Sigmoid colon (tissue), 7 donors: ENCODE data around the gene ACSM3. TPM values are rescaled to one million over a fixed set of nuclear protein-coding genes. Genes with fewer than 3 reads are reported as not detected.
"Not testable (repeated sequence)": the region's sequence is repeated elsewhere in the genome, so short reads cannot be mapped to it uniquely, and the experiment has no call there.

Experiments used
- DNase-seq: peaks from one replicate; pipeline ENCODE4 v3.0.0-alpha.2; 2019
- H3K27ac ChIP-seq, 4 donors: fragments of 200-600 bp; sonication (generic); one replicate each; pipeline ENCODE4 v1.5.1; 2016 to 2019; ENCODE audit warnings: mild to moderate bottlenecking in 1 of 4
- H3K27me3 ChIP-seq, 3 donors: fragments of 200-600 bp; sonication (generic); one replicate each; pipeline ENCODE4 v1.5.1; 2019; ENCODE audit warnings: mild to moderate bottlenecking in 1 of 3
- H3K36me3 ChIP-seq, 4 donors: fragments of 200-600 bp; sonication (generic); one replicate each; pipeline ENCODE4 v1.5.1; 2016 to 2019
- H3K4me1 ChIP-seq, 4 donors: fragments of 200-600 bp; sonication (generic); one replicate each; pipeline ENCODE4 v1.5.1; 2017 to 2019
- H3K4me3 ChIP-seq, 4 donors: fragments of 200-600 bp; sonication (generic); one replicate each; pipeline ENCODE4 v1.5.1; 2017 to 2019; ENCODE audit warnings: mild to moderate bottlenecking in 2 of 4, moderate library complexity in 1 of 4
- H3K9me3 ChIP-seq, 4 donors: fragments of 200-600 bp in 3 of 4; sonication (generic) in 3 of 4; one replicate each; pipeline versions ENCODE4 v1.5.1 to v1.6.1; 2013 to 2019
- EP300 ChIP-seq, 4 donors: sonication (generic); formaldehyde crosslinking; IDR thresholded peaks; one replicate each; pipeline ENCODE4 v1.6.1; 2017; ENCODE audit warnings: antibody characterized with exemption in 4 of 4
- POLR2A ChIP-seq, 2 donors: fragments of 450-650 bp; IDR thresholded peaks; one replicate each; pipeline ENCODE4 v1.6.1; 2016; ENCODE audit warnings: antibody characterized with exemption in 2 of 2, mild to moderate bottlenecking in 2 of 2, moderate library complexity in 2 of 2
- POLR2AphosphoS5 ChIP-seq, 4 donors: sonication (generic); formaldehyde crosslinking; IDR thresholded peaks; one replicate each; pipeline ENCODE4 v1.6.1; 2017; ENCODE audit warnings: antibody characterized with exemption in 4 of 4
- WGBS, 2 donors: extraction: QIAGEN DNeasy Blood & Tissue Kit; methylation state at CpG; one replicate each; pipeline ENCODE4 v1.1.7; 2013; 5-methylcytosine and 5-hydroxymethylcytosine counted together
- intact Hi-C: fragments of 100-400 bp; cut with DNase I; formaldehyde crosslinking; loops from one replicate; pipeline ENCODE4 v1.15.1; 2023
- polyA plus RNA-seq, 3 donors: library from polyadenylated mRNA; stranded (reverse); fragments of 200-250 nt; gene quantifications; one replicate each; pipeline ENCODE4 v1.2.3, GENCODE V29; 2013
- total RNA-seq, 4 donors: library from RNA; depleted of rRNA; stranded (reverse); fragments of >200 nt; gene quantifications; one replicate each; pipeline ENCODE4 v1.1.0, GENCODE V29; 2016
- TF ChIP-seq, protein P1 (sequence below), 4 experiments: fragments of 450-650 bp in 3 of 4; fragments of 200-600 bp in 1 of 4; IDR thresholded peaks; one replicate each; pipeline ENCODE4 v1.5.1; 2016 to 2019; ENCODE audit warnings: antibody characterized with exemption in 4 of 4, mild to moderate bottlenecking in 3 of 4, moderate library complexity in 2 of 4
- donor health status: healthy with polysubstance abuse.
- donor health status: Bipolar disorder and iron deficiency.
- donor health status: healthy.

The ACSM3 gene, protein sequence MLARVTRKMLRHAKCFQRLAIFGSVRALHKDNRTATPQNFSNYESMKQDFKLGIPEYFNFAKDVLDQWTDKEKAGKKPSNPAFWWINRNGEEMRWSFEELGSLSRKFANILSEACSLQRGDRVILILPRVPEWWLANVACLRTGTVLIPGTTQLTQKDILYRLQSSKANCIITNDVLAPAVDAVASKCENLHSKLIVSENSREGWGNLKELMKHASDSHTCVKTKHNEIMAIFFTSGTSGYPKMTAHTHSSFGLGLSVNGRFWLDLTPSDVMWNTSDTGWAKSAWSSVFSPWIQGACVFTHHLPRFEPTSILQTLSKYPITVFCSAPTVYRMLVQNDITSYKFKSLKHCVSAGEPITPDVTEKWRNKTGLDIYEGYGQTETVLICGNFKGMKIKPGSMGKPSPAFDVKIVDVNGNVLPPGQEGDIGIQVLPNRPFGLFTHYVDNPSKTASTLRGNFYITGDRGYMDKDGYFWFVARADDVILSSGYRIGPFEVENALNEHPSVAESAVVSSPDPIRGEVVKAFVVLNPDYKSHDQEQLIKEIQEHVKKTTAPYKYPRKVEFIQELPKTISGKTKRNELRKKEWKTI
- total RNA-seq (10 to 100 TPM; 12.5 to 22.7 (median 15.6) TPM), polyA plus RNA-seq (10 to 100 TPM; 14.1 to 25.7 (median 16.2) TPM)

DNA sequence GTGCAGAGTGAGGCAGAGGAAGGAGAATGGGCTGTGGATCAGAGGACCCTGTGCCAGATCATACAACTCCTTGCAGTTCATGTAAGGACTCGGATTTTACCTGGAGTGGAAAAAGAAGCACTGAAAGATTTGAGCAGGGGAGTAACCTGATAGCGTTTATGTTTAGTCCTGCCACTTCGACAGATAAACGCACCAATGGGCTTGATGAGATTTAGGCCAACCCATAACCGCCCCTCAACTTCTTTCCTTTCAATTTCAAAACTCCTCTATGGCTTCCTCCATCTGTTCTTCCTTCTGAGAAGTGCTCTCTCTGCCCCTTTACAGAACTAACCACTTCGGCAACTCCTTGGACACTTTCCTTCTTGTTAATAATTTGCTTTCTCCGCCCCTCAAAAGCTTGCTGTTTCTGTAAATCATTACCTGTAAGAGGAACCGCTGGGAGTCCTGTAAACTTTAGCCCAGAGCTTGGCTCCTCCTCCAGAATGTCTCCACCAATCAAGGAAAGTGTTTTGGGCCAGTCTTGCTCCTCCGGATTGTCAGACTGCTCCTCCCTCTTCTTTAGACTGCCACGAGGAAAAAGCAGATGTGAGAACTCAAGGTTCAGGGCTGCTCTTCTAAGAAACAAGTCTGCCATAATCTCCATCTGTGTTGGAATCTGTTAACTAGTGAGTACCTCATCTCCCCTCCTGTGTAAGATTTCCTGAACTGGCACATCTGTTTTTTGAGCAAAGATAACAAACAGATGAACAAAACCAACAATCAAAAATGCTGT, at the start of gene ACSM3:
TSS of gene ACSM3 (plus strand) at position 554 of the 772 bp plus-strand sequence. CDS start 6,021 bp downstream, outside the sequence.
- TF ChIP-seq, protein P1, sequence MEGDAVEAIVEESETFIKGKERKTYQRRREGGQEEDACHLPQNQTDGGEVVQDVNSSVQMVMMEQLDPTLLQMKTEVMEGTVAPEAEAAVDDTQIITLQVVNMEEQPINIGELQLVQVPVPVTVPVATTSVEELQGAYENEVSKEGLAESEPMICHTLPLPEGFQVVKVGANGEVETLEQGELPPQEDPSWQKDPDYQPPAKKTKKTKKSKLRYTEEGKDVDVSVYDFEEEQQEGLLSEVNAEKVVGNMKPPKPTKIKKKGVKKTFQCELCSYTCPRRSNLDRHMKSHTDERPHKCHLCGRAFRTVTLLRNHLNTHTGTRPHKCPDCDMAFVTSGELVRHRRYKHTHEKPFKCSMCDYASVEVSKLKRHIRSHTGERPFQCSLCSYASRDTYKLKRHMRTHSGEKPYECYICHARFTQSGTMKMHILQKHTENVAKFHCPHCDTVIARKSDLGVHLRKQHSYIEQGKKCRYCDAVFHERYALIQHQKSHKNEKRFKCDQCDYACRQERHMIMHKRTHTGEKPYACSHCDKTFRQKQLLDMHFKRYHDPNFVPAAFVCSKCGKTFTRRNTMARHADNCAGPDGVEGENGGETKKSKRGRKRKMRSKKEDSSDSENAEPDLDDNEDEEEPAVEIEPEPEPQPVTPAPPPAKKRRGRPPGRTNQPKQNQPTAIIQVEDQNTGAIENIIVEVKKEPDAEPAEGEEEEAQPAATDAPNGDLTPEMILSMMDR (IDR thresholded peaks at IDR 0.05), result no peak
- TF ChIP-seq POLR2AphosphoS5 (IDR thresholded peaks at IDR 0.05) (peak in 2 of 4 donors; percentile 21 to 34), EP300 (IDR thresholded peaks at IDR 0.05) (no peak)
- DNase-seq, result peak; percentile 85
- Histone ChIP-seq H3K4me1 (peaks cover 0 to 3% (median 0%) of the 10 kb centered on the region in 4 donors), H3K36me3 (no peaks in the 10 kb centered on the region), H3K4me3 (peak within 1 kb of the TSS in 3 of 4 donors; percentile 39 to 43 (median 42)), H3K27ac (peak within 1 kb of the TSS; percentile 59 to 69 (median 64)), H3K27me3 (no peaks in the 10 kb centered on the region), H3K9me3 (peaks cover 0 to 4% (median 0%) of the 10 kb centered on the region in 4 donors)
- intact Hi-C loops, result no loop called here
- 3 to 7% methylated on average over 10 of the region's 10 CpGs for WGBS, 2 donors

DNA sequence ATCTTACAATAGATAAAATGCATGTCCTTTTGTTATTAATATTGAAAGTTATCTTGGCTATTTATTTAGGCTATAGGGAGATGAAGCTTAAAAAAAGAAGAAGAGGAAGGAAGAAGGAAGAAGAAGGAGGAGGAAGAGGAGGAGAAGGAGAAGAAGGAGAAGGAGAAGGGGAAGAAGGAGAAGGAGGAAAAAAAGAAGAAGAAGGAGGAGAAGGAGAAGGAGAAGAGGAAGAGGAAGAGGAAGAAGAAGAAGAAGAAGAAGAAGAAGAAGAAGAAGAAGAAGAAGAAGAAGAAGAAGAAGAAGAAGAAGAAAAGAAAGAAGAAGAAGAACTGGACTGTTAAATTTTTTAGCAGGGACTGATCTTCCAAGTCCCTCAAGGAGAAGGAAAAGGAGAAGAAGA, 46.1 kb upstream of the ACSM3 start:
- H3K36me3 ChIP-seq, H3K4me1 ChIP-seq, intact Hi-C loops, H3K27ac ChIP-seq, DNase-seq, H3K4me3 ChIP-seq, H3K27me3 ChIP-seq, H3K9me3 ChIP-seq: not testable (repeated sequence)

DNA sequence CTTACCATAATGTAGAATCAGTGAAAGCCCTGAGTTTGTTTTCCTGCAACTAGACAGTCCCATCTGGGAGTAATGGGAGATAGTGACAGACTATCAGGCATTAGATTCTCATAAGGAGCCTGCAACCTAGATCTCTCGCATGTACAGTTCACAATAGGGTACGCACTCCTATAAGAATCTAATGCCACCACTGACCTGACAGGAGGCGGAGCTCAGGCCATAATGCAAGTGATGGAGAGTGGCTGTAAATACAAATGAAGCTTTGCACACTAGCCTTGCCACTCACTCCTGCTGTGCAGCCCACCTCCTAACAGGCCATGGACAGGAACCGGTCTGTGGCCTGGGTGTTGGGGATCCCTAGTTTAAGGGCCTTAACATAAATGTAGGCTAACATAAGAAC, 43.6 kb upstream of the ACSM3 start:
- Histone ChIP-seq H3K4me3 (no peak overlapping the region), H3K4me1 (no peaks in the 10 kb centered on the region), H3K27me3 (no peaks in the 10 kb centered on the region), H3K9me3 (no peaks in the 10 kb centered on the region), H3K27ac (no peak overlapping the region), H3K36me3 (no peaks in the 10 kb centered on the region)
- WGBS, 2 donors, result 95 to 97% methylated on average over 4 of the region's 4 CpGs
- TF ChIP-seq POLR2A (IDR thresholded peaks at IDR 0.05) (no peak), EP300 (IDR thresholded peaks at IDR 0.05) (no peak)
- TF ChIP-seq, protein P1 (IDR thresholded peaks at IDR 0.05), result no peak
- DNase-seq, result no peak
- intact Hi-C loops, result no loop called here

DNA sequence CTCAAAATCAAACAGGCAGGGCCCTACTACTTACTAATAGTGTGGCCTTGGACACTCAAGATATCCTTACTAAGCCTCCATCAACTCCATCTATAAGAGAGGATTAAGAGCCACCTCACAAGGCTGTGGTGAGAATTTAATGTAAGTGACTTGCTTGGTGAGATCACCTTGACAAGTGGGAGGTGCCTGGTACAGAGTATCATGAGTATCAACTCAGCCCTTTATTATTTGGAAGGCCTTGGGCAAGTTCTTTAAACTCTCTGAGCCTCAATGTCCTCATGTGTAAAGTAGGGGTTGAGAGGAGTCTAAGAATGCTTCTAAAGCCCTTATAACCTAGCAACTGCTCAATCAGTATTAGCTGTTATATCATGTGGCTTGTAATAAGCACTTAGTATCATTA, 37.2 kb upstream of the ACSM3 start:
- H3K36me3 ChIP-seq, result no peaks in the 10 kb centered on the region
- intact Hi-C loops, result no loop called here
- no peak for DNase-seq
- TF ChIP-seq EP300 (IDR thresholded peaks at IDR 0.05) (no peak), POLR2A (IDR thresholded peaks at IDR 0.05) (no peak), POLR2AphosphoS5 (IDR thresholded peaks at IDR 0.05) (no peak)
- TF ChIP-seq, protein P1 (IDR thresholded peaks at IDR 0.05), result no peak
- H3K27me3 ChIP-seq, result no peaks in the 10 kb centered on the region
- no peaks in the 10 kb centered on the region for H3K9me3 ChIP-seq
- H3K4me1 ChIP-seq, result no peaks in the 10 kb centered on the region
- H3K27ac ChIP-seq, result no peak overlapping the region
- H3K4me3 ChIP-seq, result no peak overlapping the region

DNA sequence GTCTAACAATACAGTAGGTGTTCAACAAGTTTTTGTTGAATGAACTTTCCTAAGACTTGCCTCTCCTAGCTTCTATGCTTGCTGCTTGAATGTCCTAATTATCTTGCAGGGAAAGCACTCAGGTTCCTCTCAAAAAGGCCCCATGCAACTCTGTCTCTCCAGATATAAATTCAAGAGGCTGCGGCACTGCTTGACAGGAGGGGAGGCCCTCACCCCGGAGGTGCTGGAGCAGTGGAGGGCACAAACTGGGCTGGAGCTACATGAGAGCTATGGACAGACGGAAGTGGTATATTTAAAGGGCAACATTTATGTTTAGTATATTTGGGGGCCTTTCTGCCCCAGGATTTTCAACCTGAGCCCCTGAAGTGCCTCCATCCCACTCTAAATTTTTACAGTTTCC, 36.6 kb upstream of the ACSM3 start:
- H3K4me3 ChIP-seq, result no peak overlapping the region
- intact Hi-C loops, result no loop called here
- WGBS, 2 donors, result 93 to 96% methylated on average over 3 of the region's 3 CpGs
- H3K27ac ChIP-seq, result no peak overlapping the region
- no peak for TF ChIP-seq POLR2A (IDR thresholded peaks at IDR 0.05)
- TF ChIP-seq, protein P1 (IDR thresholded peaks at IDR 0.05), result no peak
- no peak for TF ChIP-seq EP300 (IDR thresholded peaks at IDR 0.05)
- no peak for TF ChIP-seq POLR2AphosphoS5 (IDR thresholded peaks at IDR 0.05)
- no peaks in the 10 kb centered on the region for H3K36me3 ChIP-seq
- no peaks in the 10 kb centered on the region for H3K4me1 ChIP-seq
- no peak for DNase-seq
- no peaks in the 10 kb centered on the region for H3K27me3 ChIP-seq
- H3K9me3 ChIP-seq, result no peaks in the 10 kb centered on the region
